Choroid plexus epithelial cell (primary cell): ENCODE measurements around the gene PTPN14.

ENCODE experiments used
- DNase-seq: peaks from one replicate; pipeline ENCODE4 v3.0.0-alpha.2; 2010; ENCODE audit warnings: low read depth
- H3K4me3 ChIP-seq: 2 replicates; pipeline ENCODE4 v1.5.1; 2011; ENCODE audit warnings: low read depth, mild to moderate bottlenecking, control low read depth, low read length, moderate library complexity
- TF ChIP-seq, protein P1 (sequence below): conservative IDR thresholded peaks from 2 replicates; pipeline ENCODE4 v1.5.1; 2011; ENCODE audit warnings: low read depth, mild to moderate bottlenecking, control low read depth, inconsistent platforms, low read length, moderate library complexity

PTPN14 gene

GRCh38 chr1:214461305-214461704 lies 90.1 kb downstream of the PTPN14 start:
- no peak for DNase-seq
- no peak overlapping the region for H3K4me3 ChIP-seq
- TF ChIP-seq, protein P1, sequence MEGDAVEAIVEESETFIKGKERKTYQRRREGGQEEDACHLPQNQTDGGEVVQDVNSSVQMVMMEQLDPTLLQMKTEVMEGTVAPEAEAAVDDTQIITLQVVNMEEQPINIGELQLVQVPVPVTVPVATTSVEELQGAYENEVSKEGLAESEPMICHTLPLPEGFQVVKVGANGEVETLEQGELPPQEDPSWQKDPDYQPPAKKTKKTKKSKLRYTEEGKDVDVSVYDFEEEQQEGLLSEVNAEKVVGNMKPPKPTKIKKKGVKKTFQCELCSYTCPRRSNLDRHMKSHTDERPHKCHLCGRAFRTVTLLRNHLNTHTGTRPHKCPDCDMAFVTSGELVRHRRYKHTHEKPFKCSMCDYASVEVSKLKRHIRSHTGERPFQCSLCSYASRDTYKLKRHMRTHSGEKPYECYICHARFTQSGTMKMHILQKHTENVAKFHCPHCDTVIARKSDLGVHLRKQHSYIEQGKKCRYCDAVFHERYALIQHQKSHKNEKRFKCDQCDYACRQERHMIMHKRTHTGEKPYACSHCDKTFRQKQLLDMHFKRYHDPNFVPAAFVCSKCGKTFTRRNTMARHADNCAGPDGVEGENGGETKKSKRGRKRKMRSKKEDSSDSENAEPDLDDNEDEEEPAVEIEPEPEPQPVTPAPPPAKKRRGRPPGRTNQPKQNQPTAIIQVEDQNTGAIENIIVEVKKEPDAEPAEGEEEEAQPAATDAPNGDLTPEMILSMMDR, result no peak

GRCh38 chr1:214460304-214460916 lies 91.0 kb downstream of the PTPN14 start:
- H3K4me3 ChIP-seq, result no peak overlapping the region
- TF ChIP-seq, protein P1, result no peak
- DNase-seq, result no peak

- H3K4me3 ChIP-seq, result no peak overlapping the region
- TF ChIP-seq, protein P1, result no peak
- no peak for DNase-seq
Observed at GRCh38 chr1:214459895-214460294, 91.5 kb downstream of the PTPN14 start.

DNA sequence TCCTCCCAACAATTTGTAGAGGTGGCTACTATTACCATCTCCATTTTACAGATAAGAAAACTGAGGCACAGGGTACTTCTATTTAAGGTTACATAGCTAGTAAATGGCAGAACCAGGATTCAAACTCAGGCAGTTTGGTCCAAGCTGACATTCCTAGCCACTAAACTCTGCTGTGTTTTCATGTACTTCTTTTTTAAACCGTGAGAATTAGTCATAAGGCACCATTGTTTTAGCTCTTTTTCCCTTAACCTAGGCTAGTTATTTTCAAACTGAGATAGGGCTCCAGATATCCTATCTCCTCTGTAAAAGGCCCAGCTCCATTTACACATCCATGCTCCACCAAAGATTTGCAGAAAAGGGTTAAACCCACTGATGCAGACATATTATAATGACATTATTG lies 92.9 kb downstream of the PTPN14 start:
- H3K4me3 ChIP-seq, result no peak overlapping the region
- TF ChIP-seq, protein P1, result no peak
- DNase-seq, result no peak

- DNase-seq, result no peak
- H3K4me3 ChIP-seq, result no peak overlapping the region
- TF ChIP-seq, protein P1, result no peak
Observed at GRCh38 chr1:214455971-214456867, 95.2 kb downstream of the PTPN14 start.

DNA sequence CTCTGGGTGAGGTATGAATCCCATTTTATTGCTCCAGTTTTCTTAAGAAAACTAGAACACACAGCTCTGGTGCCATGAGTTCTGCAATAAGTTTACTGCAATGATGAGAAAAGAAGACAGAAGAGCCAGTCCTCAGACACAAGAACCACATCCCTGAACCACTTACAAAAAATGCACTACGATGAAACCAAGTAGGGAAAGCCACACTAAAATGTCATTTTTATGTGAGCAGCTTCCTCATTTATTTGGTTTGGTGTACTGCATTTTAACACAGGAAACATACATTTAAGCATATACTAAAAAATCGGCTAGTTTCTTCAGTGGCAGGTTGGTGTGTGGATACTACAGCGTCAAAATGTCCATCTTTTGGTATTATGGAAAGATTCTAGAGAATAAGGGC lies 95.9 kb downstream of the PTPN14 start:
- DNase-seq, result no peak
- TF ChIP-seq, protein P1, result no peak
- no peak overlapping the region for H3K4me3 ChIP-seq
